NCI-H446 (cell line): ENCODE measurements around the gene HLA-DQB1.
A peak's percentile ranks its signal among the peaks of the same experiment; 100 is the strongest.
"Not testable (repeated sequence)": the region's sequence is repeated elsewhere in the genome, so short reads cannot be mapped to it uniquely, and the experiment has no call there.

Experiments used
- DNase-seq, 2 experiments: peaks; one replicate each; lab custom pipeline; 2025; lab: John Stamatoyannopoulos, UW

HLA-DQB1 gene

GRCh38 chr6:32666420-32667300, at the start of gene HLA-DQB1:
TSS of gene HLA-DQB1 (minus strand) at chr6:32666657. CDS start at chr6:32666607, 50 bp downstream.
- no peak for DNase-seq

DNA sequence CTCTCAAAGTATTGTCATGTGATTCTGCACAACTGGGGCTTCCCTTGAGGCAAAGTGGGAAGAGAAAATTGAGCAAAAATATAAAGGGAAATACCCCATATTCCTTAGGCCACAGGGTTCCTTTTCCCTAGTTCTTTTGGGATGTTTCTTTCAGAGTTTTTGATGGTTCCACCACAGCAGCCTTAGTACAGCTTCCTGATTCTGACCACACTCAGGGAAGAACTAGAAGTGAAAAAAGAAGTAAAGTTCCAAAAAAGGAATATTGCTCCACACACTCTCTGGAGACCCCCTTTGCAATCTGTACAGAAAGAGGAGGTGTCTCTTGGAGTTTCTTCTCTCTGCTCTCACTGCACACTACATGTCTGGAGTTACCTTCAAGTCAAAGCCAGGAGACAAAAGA, 46.8 kb upstream of the HLA-DQB1 start:
- no peak for DNase-seq

DNA sequence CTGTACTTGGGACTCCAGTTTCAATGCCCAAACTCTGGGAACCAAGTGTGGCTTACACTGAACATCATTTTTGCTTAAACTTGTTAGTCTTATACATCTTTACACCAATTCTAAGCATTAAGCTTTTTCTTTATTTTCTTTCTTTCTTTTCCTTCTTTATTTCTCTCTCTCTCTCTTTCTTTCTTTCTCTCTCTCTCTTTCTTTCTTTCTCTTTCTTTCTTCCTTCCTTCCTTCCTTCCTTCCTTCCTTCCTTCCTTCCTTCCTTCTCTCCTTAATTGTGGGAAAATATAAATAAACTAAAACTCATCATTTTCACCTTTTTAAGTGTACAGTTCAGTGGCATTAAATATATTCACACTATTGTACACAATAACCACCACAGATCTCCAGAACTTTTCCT, 43.2 kb upstream of the HLA-DQB1 start:
- DNase-seq, result no peak

GRCh38 chr6:32705164-32705563, 38.7 kb upstream of the HLA-DQB1 start:
- DNase-seq, result not testable (repeated sequence)

DNA sequence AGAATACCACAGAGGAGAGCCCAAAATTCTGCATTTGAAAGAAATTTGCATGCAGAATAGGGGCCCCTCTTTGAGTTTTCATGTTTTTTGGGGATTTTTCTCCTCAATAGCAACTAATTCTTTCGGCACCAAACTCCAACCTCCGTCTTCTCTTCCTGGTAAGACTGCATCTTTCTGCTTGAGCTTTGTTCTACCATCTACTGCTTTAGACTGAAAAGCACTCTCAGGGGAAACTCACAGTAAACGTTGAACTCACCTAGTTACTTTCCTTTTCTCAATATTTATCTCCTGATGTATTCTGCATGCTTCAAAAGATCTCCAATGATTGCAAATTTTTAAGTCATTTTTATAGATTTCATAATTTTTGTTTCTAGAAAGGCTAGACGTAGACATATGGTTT, 36.9 kb upstream of the HLA-DQB1 start:
- DNase-seq, result no peak

DNA sequence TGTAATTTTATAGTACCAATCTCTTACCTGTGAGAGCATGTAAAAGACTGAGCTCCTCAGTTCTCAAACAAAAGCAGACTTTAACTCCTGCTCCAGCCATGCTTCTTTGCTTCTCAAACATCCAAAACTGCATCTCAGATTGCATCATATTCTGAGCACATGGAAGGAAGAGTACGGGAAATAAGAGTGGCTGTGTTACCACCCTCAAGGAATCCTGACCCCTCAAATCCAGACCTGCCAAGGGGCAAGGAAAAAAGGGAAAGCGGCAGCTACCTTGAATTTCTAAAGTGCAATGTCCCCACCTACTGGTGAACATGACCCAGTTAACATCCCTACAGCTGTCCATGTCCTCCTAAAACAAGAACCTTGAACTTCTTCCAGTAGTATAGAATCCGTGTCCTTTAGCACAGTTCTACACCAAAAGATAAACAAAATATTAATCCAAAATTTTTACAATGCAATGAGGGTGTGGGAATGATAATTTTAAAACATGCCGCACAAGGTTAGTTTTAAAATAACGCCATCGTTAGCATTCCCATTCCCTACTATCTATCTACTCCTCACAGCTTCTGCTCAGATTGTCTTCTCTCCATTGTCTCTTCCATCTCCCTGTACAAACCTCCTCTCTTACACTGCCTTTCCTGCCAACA, 34.1 kb upstream of the HLA-DQB1 start:
- peak; percentile 10 to 48 for DNase-seq

DNA sequence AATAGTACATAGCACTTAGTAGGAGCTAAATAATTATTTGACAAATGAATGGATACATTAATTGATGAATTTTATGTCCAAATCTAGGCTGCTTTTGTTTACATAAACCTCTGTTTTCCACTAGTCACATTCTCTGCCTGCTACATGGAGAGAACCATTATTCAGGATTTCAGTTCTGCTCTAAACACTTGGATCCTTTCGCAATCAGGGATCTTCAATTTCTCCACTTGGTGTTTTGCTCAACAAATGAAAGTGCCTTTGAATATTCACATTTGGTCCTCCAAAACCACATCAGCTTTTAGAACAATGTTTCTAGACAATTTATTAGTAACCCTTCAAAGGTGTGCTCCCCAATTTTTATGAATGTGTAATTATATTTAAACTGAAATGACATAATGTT, 30.6 kb upstream of the HLA-DQB1 start:
- no peak for DNase-seq

GRCh38 chr6:32692019-32692418, 25.6 kb upstream of the HLA-DQB1 start:
- DNase-seq, result no peak

GRCh38 chr6:32689531-32690501, 23.4 kb upstream of the HLA-DQB1 start:
- no peak for DNase-seq

- DNase-seq, result no peak
Observed at GRCh38 chr6:32685603-32686002, 19.1 kb upstream of the HLA-DQB1 start.

GRCh38 chr6:32684246-32684645, 17.8 kb upstream of the HLA-DQB1 start:
- DNase-seq, result no peak

DNA sequence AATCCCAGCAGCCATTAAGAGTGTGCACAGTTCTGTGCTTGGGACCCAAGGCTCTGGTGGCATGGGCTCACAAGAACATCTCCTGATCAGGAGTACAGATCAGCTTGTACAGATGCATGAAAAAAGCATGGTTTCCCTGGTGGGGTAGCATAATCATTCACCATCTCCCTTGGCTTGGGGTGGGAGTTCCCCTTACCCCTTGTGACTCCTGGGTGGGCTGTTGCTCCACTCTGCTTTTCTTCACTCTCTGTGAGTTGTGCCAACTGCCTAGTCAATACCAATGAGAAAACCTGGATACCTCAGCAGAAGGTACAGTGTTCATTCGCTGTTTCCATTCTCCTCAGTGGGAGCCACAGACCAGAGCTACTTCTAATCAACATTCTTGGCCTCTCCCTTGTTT, 13.6 kb upstream of the HLA-DQB1 start:
- DNase-seq, result no peak

DNA sequence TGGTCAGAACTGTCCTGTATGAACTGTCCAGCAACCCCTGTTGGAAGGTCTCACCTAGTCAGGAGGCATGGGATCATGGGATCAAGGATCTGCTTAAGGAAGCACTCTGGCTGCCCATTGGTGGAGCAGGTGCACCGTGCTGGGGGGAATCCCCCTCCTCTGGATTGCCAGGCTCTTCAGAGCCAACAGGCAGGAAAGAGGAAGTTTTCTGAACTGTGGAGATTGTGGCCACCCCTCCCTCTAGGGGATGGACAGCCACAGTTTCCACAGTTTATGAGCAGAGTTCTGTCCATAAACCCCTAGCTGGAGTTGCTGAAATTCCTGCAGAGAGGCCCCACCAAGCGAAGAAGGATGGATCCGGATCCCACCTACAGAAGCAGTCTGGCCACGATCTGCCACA, 13.0 kb upstream of the HLA-DQB1 start:
- DNase-seq, result no peak

GRCh38 chr6:32674123-32674522, 7.7 kb upstream of the HLA-DQB1 start:
- DNase-seq, result not testable (repeated sequence)

DNA sequence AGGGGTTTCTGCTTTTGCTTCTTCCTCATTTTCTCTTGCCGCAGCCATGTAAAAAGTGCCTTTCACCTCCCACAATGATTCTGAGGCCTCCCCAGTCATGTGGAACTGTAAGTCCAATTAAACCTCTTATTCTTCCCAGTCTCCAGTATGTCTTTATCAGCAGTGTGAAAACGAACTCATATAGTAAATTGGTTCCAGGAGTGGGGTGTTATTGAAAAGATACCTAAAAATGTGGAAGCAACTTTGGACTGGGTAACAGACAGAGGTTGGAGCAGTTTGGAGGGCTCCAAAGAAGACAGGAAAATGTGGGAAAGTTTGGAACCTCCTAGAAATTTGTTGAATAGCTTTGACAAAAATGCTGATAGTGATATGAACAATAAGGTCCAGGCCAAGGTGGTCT, 5.5 kb upstream of the HLA-DQB1 start:
- not testable (repeated sequence) for DNase-seq

DNA sequence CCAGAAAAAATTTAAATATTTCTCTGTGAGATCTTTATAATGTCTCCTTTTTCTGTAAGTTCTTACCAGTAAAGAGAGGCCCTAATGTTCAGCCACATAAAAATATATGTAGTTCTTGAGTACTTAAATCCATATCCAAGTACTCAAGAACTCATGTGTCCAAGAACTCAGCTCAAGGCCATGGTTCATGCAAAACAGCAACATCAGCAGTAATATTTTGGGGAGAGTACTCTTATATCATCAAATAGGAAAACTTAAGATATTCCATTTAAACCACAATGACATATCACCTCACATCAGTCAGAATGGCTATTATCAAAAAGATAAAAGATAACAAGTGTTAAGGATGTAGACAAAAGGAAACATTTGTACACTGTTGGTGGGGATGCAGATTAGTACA, 3.4 kb upstream of the HLA-DQB1 start:
- no peak for DNase-seq

DNA sequence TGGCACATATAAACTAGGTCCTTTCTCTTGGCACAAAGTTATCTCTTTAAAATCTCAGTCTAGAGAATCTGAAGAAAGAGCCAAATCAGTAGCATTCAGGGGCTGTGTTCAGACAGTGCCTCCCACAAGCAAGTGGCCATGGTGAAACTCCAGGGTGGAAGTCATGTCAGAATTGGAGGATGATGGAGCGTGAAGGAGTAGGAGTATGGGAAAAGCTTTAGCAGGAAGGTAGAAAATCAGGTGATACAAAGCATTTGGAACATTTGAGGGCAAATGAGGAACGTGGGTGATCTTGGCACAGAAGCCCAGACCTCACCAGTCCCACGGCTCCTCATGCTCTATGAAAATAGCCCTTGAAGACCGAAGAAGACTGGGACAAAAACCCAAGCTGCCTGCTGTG, 2.8 kb upstream of the HLA-DQB1 start:
- DNase-seq, result no peak

DNA sequence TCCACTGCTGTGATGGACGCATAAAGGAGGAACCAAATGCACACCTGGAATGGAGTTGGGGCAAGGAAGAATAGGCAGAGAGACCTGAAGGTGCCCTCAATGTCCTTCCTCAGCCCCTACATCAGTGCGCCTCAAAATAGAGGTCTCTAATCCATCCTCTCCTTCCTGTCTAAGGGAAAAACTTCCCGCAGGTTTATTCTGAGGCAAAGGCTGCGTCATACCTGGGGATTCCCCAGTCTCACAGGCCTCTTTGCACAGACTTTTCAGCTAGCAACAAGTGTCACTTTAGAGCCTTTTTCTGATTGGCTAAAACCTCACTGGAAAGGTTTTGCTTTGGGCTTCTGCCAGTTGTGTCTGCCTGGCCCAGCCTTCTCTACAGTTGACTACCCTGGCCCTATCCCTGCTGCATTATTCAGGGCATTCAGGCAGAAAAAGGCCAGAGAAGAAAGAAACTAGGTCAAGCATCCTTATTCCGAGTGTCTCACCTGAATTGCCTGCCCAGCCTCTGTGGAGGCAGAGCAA, 1.8 kb upstream of the HLA-DQB1 start:
- no peak for DNase-seq

DNA sequence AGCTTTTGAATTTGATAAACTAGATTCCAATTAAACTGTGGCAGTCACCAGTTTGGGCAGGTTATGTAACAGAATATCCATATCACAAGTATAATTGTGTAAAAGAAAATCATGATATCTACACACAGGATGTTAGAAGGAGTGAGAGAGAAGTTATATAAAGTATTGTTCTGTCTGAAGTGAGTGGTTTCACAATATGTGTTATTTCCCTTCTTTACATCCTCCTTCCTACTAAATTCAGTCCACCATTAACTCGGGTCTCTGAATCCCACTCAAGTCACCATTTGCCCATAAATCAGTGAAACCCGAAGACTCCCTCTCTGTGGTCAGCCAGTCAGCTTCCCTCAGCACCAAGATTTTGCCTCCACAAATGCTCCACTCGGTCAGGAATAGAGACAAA, 796 bp downstream of the HLA-DQB1 start:
- no peak for DNase-seq

DNA sequence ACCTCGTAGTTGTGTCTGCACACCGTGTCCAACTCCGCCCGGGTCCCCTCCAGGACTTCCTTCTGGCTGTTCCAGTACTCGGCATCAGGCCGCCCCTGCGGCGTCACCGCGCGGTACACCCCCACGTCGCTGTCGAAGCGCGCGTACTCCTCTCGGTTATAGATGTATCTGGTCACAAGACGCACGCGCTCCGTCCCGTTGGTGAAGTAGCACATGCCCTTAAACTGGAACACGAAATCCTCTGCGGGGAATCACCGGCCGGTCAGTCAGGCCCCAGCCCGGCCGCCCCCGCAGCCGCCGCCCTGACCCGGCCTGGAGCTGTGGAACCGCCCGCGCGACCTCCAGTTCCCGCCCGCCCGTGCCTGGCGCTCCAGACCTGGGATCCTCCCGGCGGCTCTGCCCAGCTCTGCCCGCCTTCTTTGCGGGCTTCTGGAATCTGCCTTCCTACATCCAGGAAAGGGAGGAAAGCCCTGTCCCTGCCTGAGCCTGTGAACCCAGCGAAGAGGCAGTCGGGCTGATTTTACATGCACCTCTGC, 1.6 kb downstream of the HLA-DQB1 start:
- DNase-seq, result no peak

DNA sequence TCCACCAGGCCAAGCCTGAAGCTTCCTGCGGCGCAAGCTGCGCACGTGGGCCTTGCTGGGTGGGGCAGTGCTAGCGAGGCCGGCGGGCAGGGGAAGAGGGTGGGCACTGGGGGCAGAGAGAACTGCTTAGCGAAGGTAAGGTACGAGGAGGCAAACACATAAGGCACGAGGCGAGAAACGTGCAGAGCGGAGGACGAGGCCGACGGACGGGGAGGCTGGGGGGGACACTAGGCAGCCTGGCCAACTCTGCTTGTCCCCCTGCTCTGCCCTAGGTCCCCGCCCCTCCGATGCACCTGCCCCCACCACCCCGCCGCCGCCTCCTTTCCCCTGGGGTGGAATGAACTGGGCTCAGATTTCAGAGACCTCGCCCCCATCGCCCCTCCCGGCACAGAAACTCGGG, 2.1 kb downstream of the HLA-DQB1 start:
- no peak for DNase-seq

GRCh38 chr6:32662836-32663235, 3.6 kb downstream of the HLA-DQB1 start:
- DNase-seq, result no peak
